Measurements from ENCODE around the gene SAXO2.
"Not testable (repeated sequence)": the region's sequence is repeated elsewhere in the genome, so short reads cannot be mapped to it uniquely, and the experiment has no call there.

Gene SAXO2

GRCh38 chr15:82313951-82314768 lies 51.5 kb downstream of the SAXO2 start:
- not testable (repeated sequence) for DNase-seq (ENCODE audit: low spot score)

GRCh38 chr15:82314769-82315518 lies 52.3 kb downstream of the SAXO2 start:
- DNase-seq (ENCODE audit: low spot score), result no peak

- no peak for DNase-seq (ENCODE audit: low spot score)
These were observed 53.1 kb downstream of the SAXO2 start for GRCh38 chr15:82315519-82316246.

- DNase-seq (ENCODE audit: low spot score), result not testable (repeated sequence)
These were observed 53.9 kb downstream of the SAXO2 start for GRCh38 chr15:82316247-82317090.

GRCh38 chr15:82317091-82317489 lies 54.5 kb downstream of the SAXO2 start:
- no peak for DNase-seq (ENCODE audit: low spot score)

- DNase-seq (ENCODE audit: low spot score), result not testable (repeated sequence)
These were observed 54.9 kb downstream of the SAXO2 start for GRCh38 chr15:82317516-82317915.

GRCh38 chr15:82318281-82318680 lies 55.7 kb downstream of the SAXO2 start:
- not testable (repeated sequence) for DNase-seq (ENCODE audit: low spot score)

- not testable (repeated sequence) for DNase-seq (ENCODE audit: low spot score)
These were observed 57.1 kb downstream of the SAXO2 start for GRCh38 chr15:82319522-82320278.

GRCh38 chr15:82320861-82321260 lies 58.2 kb downstream of the SAXO2 start:
- not testable (repeated sequence) for DNase-seq (ENCODE audit: low spot score)

GRCh38 chr15:82322488-82322887 lies 59.9 kb downstream of the SAXO2 start:
- not testable (repeated sequence) for DNase-seq (ENCODE audit: low spot score)

GRCh38 chr15:82324831-82325230 lies 62.2 kb downstream of the SAXO2 start:
- not testable (repeated sequence) for DNase-seq (ENCODE audit: low spot score)

GRCh38 chr15:82325646-82326045 lies 63.0 kb downstream of the SAXO2 start:
- not testable (repeated sequence) for DNase-seq (ENCODE audit: low spot score)

- not testable (repeated sequence) for DNase-seq (ENCODE audit: low spot score)
These were observed 64.3 kb downstream of the SAXO2 start for GRCh38 chr15:82326896-82327295.

- DNase-seq (ENCODE audit: low spot score), result not testable (repeated sequence)
These were observed 64.8 kb downstream of the SAXO2 start for GRCh38 chr15:82327372-82327771.

GRCh38 chr15:82329039-82329438 lies 66.4 kb downstream of the SAXO2 start:
- not testable (repeated sequence) for DNase-seq (ENCODE audit: low spot score)

GRCh38 chr15:82330921-82331320 lies 68.3 kb downstream of the SAXO2 start:
- DNase-seq (ENCODE audit: low spot score), result not testable (repeated sequence)

GRCh38 chr15:82331576-82332304 lies 69.1 kb downstream of the SAXO2 start:
- DNase-seq (ENCODE audit: low spot score), result not testable (repeated sequence)

GRCh38 chr15:82332711-82333602 lies 70.3 kb downstream of the SAXO2 start:
- DNase-seq (ENCODE audit: low spot score), result not testable (repeated sequence)
